Type B pancreatic cell (in vitro differentiated cells): ENCODE results near the gene DDX60. TPM values are rescaled to one million over a fixed set of nuclear protein-coding genes. Genes with fewer than 3 reads are reported as not detected.

Experiments
- DNase-seq: peaks from one replicate; pipeline ENCODE4 v3.0.0; 2021; ENCODE audit warnings: mixed read lengths; ENCODE audit not compliant: unreplicated experiment; ENCODE audit errors: extremely low spot score
- H3K27ac Mint-ChIP-seq: 2 replicates; pipeline ENCODE4 v1.8.0; 2021; ENCODE audit warnings: mild to moderate bottlenecking, mixed read lengths
- H3K27me3 Mint-ChIP-seq: 2 replicates; pipeline ENCODE4 v1.8.0; 2021; ENCODE audit warnings: mixed read lengths
- H3K36me3 Mint-ChIP-seq: 2 replicates; pipeline ENCODE4 v1.8.0; 2021; ENCODE audit warnings: mixed read lengths
- H3K4me1 Mint-ChIP-seq: one replicate; pipeline ENCODE4 v1.8.0; 2021; ENCODE audit warnings: mixed read lengths; ENCODE audit not compliant: unreplicated experiment
- H3K4me3 Mint-ChIP-seq: 2 replicates; pipeline ENCODE4 v1.8.0; 2021; ENCODE audit warnings: mild to moderate bottlenecking, mixed read lengths
- H3K9me3 Mint-ChIP-seq: 2 replicates; pipeline ENCODE4 v1.8.0; 2021; ENCODE audit warnings: mixed read lengths
- total RNA-seq: library from RNA; stranded (reverse); gene quantifications from 2 replicates; pipeline ENCODE4 v1.2.1, GENCODE V29; 2021; ENCODE audit warnings: low replicate concordance
- TF ChIP-seq, protein P1 (sequence below): fragments of 200-600 bp; sonication (generic); conservative IDR thresholded peaks from 2 replicates; pipeline ENCODE4 v1.5.0; 2021; ENCODE audit warnings: antibody characterized with exemption, mild to moderate bottlenecking

DDX60 gene
- total RNA-seq, 1 donor from 2014 or later, result 8.7 TPM

DNA sequence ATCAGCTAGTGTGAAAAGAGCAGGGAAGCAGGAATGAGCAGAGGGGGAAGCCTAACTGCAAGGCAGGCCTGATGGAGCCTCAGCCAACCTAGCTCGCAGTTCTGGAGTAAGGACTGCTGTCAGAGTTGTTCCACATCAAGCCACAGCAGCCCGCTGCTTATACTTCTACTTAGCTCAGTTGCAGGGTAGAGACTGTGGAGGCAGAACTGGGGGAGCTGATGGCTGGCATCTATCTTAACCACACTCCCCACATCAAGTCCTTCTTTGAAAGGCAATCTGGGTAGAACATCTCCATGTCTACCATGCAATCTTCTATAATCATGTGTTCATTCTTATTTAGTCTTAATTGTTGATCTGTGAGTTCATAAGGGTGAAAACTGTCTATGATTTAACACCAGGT, 46.1 kb downstream of the DDX60 start:
- Mint-ChIP-seq H3K9me3 (no peaks in the 10 kb centered on the region), H3K27ac (no peak overlapping the region), H3K27me3 (no peaks in the 10 kb centered on the region), H3K36me3 (peaks cover 5% of the 10 kb centered on the region), H3K4me3 (no peak overlapping the region), H3K4me1 (no peaks in the 10 kb centered on the region)
- TF ChIP-seq, protein P1, sequence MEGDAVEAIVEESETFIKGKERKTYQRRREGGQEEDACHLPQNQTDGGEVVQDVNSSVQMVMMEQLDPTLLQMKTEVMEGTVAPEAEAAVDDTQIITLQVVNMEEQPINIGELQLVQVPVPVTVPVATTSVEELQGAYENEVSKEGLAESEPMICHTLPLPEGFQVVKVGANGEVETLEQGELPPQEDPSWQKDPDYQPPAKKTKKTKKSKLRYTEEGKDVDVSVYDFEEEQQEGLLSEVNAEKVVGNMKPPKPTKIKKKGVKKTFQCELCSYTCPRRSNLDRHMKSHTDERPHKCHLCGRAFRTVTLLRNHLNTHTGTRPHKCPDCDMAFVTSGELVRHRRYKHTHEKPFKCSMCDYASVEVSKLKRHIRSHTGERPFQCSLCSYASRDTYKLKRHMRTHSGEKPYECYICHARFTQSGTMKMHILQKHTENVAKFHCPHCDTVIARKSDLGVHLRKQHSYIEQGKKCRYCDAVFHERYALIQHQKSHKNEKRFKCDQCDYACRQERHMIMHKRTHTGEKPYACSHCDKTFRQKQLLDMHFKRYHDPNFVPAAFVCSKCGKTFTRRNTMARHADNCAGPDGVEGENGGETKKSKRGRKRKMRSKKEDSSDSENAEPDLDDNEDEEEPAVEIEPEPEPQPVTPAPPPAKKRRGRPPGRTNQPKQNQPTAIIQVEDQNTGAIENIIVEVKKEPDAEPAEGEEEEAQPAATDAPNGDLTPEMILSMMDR, result no peak
- DNase-seq, result no peak

DNA sequence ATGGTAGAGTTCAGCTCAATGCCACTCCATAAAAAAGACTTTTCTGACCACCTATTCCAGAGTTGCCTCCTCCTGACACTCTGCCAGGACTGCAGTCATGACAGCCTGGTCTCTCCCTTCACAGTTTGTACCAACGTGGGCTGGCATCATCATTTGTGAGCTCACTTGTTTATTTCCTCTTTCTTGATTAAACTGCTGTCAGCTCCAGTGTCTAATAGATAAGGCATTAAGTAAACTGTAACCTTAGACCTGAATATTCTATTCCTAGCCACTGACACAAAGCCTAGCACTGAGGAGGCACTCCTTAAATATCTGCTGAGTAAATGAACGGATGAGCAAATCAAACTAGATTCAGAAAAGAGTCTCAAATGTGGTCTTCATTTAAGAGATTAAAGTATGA, 48.7 kb downstream of the DDX60 start:
- no peak for DNase-seq
- TF ChIP-seq, protein P1, result no peak
- Mint-ChIP-seq H3K36me3 (peaks cover 5% of the 10 kb centered on the region), H3K27me3 (no peaks in the 10 kb centered on the region), H3K27ac (no peak overlapping the region), H3K4me3 (no peak overlapping the region), H3K4me1 (no peaks in the 10 kb centered on the region), H3K9me3 (no peaks in the 10 kb centered on the region)

DNA sequence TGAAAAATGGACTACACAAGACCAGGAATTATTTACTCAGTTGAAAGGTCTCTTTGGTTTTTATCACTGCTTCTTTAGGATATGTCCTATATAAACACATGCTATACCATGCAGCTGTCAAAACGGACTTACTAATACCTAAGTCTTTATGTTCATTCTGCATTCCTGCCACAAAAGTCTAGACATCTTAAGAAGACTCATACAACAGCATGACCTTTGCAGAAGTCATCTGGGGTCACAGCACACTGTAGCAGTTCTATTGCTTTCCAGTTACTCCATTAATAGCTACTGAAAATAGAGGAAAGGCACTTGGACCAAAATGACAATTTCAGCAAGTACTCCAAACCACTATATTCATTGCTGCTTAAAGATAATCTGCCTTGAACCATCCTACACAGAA, 53.2 kb downstream of the DDX60 start:
- no peaks in the 10 kb centered on the region for H3K9me3 Mint-ChIP-seq
- peaks cover 4% of the 10 kb centered on the region for H3K4me1 Mint-ChIP-seq
- no peak for DNase-seq
- no peak overlapping the region for H3K4me3 Mint-ChIP-seq
- no peaks in the 10 kb centered on the region for H3K27me3 Mint-ChIP-seq
- H3K36me3 Mint-ChIP-seq, result peaks cover 5% of the 10 kb centered on the region
- TF ChIP-seq, protein P1, result no peak
- no peak overlapping the region for H3K27ac Mint-ChIP-seq

DNA sequence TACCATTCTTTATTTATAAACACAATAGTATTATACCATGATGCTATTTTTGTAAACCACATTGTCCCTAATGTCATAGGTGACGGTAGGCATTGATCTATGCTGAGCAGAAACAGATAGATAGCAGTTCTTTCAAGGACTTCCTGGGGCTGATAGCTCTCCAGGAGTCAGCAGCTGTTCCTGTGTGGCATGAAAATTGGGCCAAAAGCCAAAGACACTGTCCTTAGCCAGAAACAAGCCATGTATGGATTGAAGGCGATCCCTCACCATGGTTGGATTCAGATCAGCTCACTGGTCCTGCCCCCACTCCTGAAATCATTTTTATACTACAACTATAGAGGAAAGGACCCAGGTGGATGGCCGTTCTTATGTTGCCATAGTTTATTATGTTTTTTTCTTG, 53.6 kb downstream of the DDX60 start:
- Mint-ChIP-seq H3K27me3 (no peaks in the 10 kb centered on the region), H3K4me1 (peaks cover 4% of the 10 kb centered on the region), H3K9me3 (no peaks in the 10 kb centered on the region), H3K36me3 (peaks cover 4% of the 10 kb centered on the region), H3K4me3 (no peak overlapping the region), H3K27ac (no peak overlapping the region)
- TF ChIP-seq, protein P1, result no peak
- DNase-seq, result no peak

DNA sequence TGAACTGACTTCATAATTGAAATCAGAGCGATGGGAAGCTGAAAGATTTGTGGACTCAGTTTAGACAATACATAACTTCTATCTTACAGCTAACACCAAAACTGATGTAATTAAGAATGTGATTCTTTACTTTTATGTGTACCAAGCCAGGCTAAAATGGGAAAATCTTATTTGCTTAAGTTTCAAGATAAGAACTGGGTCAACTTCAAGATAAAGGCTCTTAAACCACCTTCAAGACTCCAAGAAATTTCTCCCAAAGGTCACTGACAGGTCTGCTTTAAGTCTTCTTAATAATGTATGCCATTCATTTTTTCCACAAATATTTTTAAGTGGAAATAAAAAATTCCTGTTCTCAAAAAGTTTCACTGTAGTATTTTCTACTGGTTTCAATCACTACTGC, 55.5 kb downstream of the DDX60 start:
- DNase-seq, result no peak
- TF ChIP-seq, protein P1, result no peak
- peaks cover 4% of the 10 kb centered on the region for H3K4me1 Mint-ChIP-seq
- no peaks in the 10 kb centered on the region for H3K9me3 Mint-ChIP-seq
- no peak overlapping the region for H3K4me3 Mint-ChIP-seq
- no peak overlapping the region for H3K27ac Mint-ChIP-seq
- H3K27me3 Mint-ChIP-seq, result no peaks in the 10 kb centered on the region
- no peaks in the 10 kb centered on the region for H3K36me3 Mint-ChIP-seq

DNA sequence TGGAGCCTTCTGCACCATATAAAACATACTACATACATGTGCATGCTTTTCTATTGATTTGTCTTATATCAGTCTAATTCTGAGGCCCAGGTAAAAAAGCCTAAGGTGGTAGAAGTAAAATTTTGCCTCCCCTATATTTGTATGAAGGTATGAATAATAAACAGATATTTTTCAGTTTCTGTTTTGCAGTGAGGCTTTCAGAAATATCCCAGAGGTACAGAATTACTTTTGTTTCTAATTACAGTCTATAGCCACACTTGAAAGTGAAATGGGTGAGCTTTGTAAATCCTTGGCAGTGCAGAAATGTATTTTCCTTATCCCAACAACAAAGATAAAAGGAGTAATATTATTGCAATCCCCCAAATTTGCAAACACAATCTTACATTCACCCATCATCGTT, 59.5 kb downstream of the DDX60 start:
- Mint-ChIP-seq H3K36me3 (peaks cover 4% of the 10 kb centered on the region), H3K4me3 (no peak overlapping the region), H3K27me3 (no peaks in the 10 kb centered on the region), H3K4me1 (peaks cover 4% of the 10 kb centered on the region), H3K9me3 (no peaks in the 10 kb centered on the region), H3K27ac (no peak overlapping the region)
- no peak for DNase-seq
- TF ChIP-seq, protein P1, result no peak
